GM18526 (cell line): ENCODE measurements around the gene P2RX3.

Experiments
- POLR2A ChIP-seq: IDR thresholded peaks from 3 replicates; pipeline ENCODE4 v1.6.1; 2011; ENCODE audit not compliant: insufficient read length; ENCODE audit errors: extremely low read depth

P2RX3 gene

GRCh38 chr11:57368845-57369232 is 30.7 kb downstream of the P2RX3 start:
- TF ChIP-seq POLR2A: no peak

DNA sequence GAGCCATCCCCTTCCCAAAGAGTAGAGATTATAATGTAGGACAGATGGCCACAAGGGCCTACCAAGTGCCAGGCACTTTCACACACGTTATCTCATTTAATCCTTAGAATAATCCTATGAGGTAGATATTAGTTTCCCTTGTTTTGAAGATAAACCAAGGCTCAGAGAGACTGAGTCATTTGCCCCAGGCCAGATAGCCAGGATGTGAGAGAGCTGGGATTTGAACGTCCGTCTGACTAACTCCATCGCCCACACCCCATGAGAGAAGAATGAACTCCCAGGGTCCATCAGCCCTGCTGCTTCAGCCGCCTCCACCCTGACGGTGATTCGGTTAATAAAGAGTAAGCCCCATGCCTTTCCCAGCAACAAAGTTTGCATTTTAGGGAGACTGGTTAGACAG is 32.1 kb downstream of the P2RX3 start:
- TF ChIP-seq POLR2A: no peak

DNA sequence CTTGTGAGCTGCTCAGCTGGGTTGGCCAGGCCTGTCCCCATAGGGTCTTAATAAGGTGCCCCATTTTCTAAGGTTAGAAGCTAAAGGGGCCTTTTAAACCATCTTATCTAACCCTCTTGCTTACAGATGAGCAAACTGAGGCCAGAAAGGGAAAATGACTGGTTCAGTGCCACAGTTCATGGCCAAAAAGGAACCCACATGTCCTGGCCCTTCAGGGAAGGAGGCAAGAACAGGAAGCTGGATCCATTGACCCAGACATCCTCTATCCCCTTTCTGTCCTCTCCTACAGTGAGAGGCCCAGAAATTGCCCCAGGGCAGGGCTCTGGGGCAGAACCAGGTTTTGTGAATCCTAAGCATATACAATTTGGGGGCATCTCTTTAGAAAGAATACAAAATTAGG is 32.8 kb downstream of the P2RX3 start:
- no peak for TF ChIP-seq POLR2A

- no peak for TF ChIP-seq POLR2A
These were observed 35.0 kb downstream of the P2RX3 start for GRCh38 chr11:57373146-57373545.

DNA sequence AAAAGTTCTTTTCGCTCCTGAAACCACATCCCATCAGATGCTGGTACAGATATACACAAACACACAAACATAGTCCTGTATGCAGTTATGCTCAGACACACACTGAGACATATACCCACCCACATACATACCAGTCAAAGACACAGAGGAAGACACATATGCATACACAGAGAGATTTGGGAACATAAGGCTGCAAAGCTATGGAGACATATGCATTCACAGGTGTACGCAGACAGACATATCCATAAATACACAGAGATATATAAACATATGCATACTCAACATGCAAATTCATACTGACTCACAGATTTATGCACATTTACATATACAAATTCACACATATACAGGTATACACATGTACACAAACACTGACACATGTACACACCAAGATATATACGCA is 36.8 kb downstream of the P2RX3 start:
- TF ChIP-seq POLR2A: no peak

- TF ChIP-seq POLR2A: no peak
These were observed 37.3 kb downstream of the P2RX3 start for GRCh38 chr11:57375490-57375889.

GRCh38 chr11:57376095-57377090 is 38.2 kb downstream of the P2RX3 start:
- no peak for TF ChIP-seq POLR2A

DNA sequence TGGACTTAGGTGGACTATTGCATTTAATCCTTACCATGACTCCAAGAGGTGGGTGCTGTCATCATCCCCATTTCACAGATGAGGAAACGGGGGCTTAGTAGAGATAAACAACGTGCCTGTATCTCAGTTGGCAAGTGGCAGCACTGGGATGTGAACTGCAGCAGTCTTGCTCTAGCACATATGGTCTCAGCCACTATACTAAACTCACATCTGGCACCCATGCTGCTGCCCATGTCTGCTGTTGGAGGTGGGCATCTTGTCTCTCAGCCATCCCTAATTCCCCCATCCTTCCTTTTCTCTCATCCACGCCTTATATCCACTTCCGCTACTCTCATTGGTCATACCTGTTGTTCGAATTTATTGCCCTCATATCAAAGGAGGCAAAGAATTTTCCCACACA is 39.0 kb downstream of the P2RX3 start:
- no peak for TF ChIP-seq POLR2A

DNA sequence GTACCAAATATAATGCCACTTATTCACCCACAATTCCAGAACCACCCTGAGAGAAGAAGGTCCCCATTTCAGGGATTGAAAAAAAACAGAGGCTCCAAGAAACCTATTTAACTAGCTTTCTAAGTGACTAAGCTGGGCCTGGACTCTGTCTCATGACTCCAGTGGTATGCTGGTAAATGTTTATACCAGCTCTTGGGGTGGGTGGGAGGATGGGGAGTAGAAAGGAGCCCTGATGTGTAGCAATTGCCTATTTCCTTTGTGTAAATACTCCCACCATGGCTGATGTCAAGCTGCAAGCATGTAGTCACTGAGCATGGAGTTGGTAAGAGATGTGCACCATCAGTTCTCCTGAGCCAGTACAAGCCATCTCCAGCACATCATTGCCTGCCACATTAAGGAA is 40.0 kb downstream of the P2RX3 start:
- TF ChIP-seq POLR2A: no peak

DNA sequence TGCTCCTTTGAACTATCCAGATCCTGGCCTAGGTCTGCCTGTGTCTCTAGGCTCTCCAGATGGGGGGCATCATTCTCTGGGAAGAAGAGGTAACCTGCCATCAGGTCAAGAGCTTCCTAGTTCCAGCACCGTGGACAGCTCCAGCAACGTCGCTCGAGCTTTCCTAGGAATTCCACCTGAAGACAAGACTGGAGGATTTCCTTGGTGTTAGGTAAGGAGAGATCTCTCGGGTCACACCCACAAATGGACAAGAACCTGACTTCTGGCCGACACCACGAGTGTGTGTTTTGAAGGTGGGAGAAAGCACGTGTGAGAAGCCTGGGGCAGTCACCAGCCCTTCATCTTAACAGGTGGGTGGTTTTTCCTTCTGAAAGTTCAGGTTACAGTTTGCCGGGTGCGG is 41.6 kb downstream of the P2RX3 start:
- TF ChIP-seq POLR2A: no peak

- TF ChIP-seq POLR2A: no peak
These were observed 42.8 kb downstream of the P2RX3 start, which contains the start of gene PRG3 for GRCh38 chr11:57380975-57381374. PRG3 (minus strand) TSS chr11:57381150; CDS start chr11:57380708, 442 bp downstream.

GRCh38 chr11:57386178-57386940 is 48.2 kb downstream of the P2RX3 start:
- no peak for TF ChIP-seq POLR2A

DNA sequence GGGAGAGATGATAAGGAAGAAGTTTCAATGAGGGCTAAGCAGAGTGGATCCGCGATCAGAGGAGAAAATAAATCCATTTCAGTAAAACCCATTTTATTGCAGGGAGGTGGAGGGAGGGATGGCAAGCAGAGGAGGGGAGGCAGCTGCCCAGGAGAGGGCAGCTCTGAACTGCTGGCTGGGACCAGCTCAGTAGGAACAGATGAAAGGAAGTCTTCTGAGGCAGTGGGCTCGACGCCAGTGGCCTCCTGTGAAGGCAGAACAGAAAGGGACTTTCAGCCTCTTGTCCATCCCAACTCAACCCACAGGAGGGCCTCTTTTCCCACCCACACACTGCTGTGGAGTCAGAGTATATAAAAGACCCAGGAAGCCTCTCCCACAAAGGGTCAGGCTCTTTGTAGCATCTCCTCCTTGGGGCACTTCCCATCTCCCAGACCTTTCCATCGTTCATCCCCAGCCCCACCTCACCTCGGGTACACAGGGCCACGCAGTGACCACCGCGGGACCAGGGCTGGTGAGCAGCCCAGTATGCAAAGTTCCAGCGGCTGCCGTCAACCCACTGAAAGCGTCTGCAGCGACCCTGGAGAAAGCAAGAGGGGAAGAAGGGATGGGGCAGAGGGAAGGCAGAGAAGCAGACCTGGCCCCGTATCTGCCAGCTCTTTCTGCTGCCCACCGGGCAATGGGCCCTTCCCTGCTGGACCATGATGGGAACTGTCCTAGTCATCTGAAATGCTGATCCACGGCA is 49.3 kb downstream of the P2RX3 start:
- no peak for TF ChIP-seq POLR2A

GRCh38 chr11:57390535-57390934 is 52.4 kb downstream of the P2RX3 start, which contains the start of gene PRG2:
PRG2 (minus strand) TSS chr11:57390650; CDS start chr11:57389944, 706 bp downstream.
- TF ChIP-seq POLR2A: no peak

DNA sequence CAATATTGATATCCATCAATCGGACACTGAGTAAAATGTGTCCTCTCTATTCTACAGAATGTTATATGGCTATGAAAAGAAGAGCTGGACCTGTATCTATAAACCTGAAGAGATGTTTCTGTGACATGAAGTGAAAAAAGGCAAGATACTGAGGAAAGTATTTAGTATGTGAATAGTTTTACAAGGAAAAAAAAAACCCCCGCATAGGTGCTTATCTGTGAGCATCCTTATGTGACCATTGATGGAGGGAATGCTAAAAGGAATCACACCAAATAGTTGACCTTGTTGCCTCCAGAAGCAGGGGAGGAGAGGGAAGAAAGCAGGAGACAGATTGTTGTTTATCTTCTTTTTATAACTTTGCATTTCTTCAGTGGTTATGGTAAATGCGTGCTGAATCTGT is 53.0 kb downstream of the P2RX3 start:
- no peak for TF ChIP-seq POLR2A
